Measurements from ENCODE around the gene EIF3I. TPM values are rescaled to one million over a fixed set of nuclear protein-coding genes. Genes with fewer than 3 reads are reported as not detected.

EIF3I gene
- total and polyA plus RNA-seq, 7 experiments from 2014 or later = 82.6 to 189 (median 122) TPM

Other genes starting within 250 kb of the EIF3I start
- 100 to 1,000 TPM in 3 of 5 experiments, 10 to 100 TPM in 2; 89.2 to 162 (median 125) TPM for gene KHDRBS1, start 208.5 kb upstream of the EIF3I start, total RNA-seq
- 100 to 1,000 TPM; 108 to 116 TPM for gene KHDRBS1, start 208.5 kb upstream of the EIF3I start, polyA plus RNA-seq
- 10 to 100 TPM; 11.4 to 35.9 (median 26.4) TPM for gene TMEM39B, start 149.5 kb upstream of the EIF3I start, total RNA-seq
- gene TMEM39B, start 149.5 kb upstream of the EIF3I start, polyA plus RNA-seq = 1 to 10 TPM; 2.7 to 4.9 TPM
- gene KPNA6, start 114.4 kb upstream of the EIF3I start, total RNA-seq = 10 to 100 TPM; 47.4 to 63.7 (median 51.6) TPM
- gene KPNA6, start 114.4 kb upstream of the EIF3I start, polyA plus RNA-seq = 10 to 100 TPM; 19.5 to 26.8 TPM
- gene TXLNA, start 42.7 kb upstream of the EIF3I start, total RNA-seq = 10 to 100 TPM; 16.7 to 83.3 (median 36.3) TPM
- gene TXLNA, start 42.7 kb upstream of the EIF3I start, polyA plus RNA-seq = 10 to 100 TPM; 20.4 to 31.4 TPM
- 10 to 100 TPM in 1 of 5 experiments, 1 to 10 TPM in 4; 6.2 to 39.0 (median 8.7) TPM for gene CCDC28B, start 21.8 kb upstream of the EIF3I start, total RNA-seq
- 10 to 100 TPM; 11.7 to 16.1 TPM for gene CCDC28B, start 21.8 kb upstream of the EIF3I start, polyA plus RNA-seq
- 1 to 10 TPM; 2.3 to 4.6 (median 2.5) TPM for gene IQCC, start 16.7 kb upstream of the EIF3I start, total RNA-seq
- 1 to 10 TPM; 1.8 to 3.0 TPM for gene IQCC, start 16.7 kb upstream of the EIF3I start, polyA plus RNA-seq
- gene DCDC2B, start 13.3 kb upstream of the EIF3I start, total RNA-seq = not detected
- gene DCDC2B, start 13.3 kb upstream of the EIF3I start, polyA plus RNA-seq = under 1 TPM in 1 of 2 donors, not detected in 1; 0.25 TPM
- 10 to 100 TPM; 15.9 to 29.6 (median 21.4) TPM for gene TMEM234, start 54 bp upstream of the EIF3I start, total RNA-seq
- 1 to 10 TPM; 5.9 to 6.1 TPM for gene TMEM234, start 54 bp upstream of the EIF3I start, polyA plus RNA-seq
- 1 to 10 TPM in 3 of 5 experiments, under 1 TPM in 2; 0.48 to 2.0 (median 1.4) TPM for gene FAM167B, start 24.8 kb downstream of the EIF3I start, total RNA-seq
- gene FAM167B, start 24.8 kb downstream of the EIF3I start, polyA plus RNA-seq = not detected
- gene LCK, start 28.9 kb downstream of the EIF3I start, total RNA-seq = 100 to 1,000 TPM; 245 to 509 (median 469) TPM
- gene LCK, start 28.9 kb downstream of the EIF3I start, polyA plus RNA-seq = 1,000 to 10,000 TPM in 1 of 2 donors, 100 to 1,000 TPM in 1; 897 to 1,109 TPM
- 100 to 1,000 TPM in 4 of 5 experiments, 10 to 100 TPM in 1; 81.8 to 205 (median 174) TPM for gene HDAC1, start 69.7 kb downstream of the EIF3I start, total RNA-seq
- gene HDAC1, start 69.7 kb downstream of the EIF3I start, polyA plus RNA-seq = 100 to 1,000 TPM; 170 to 209 TPM
- gene MARCKSL1, start 113.8 kb downstream of the EIF3I start, total RNA-seq = 10 to 100 TPM; 22.2 to 70.2 (median 41.7) TPM
- gene MARCKSL1, start 113.8 kb downstream of the EIF3I start, polyA plus RNA-seq = 100 to 1,000 TPM; 175 to 222 TPM
- gene FAM229A, start 140.1 kb downstream of the EIF3I start, total RNA-seq = 10 to 100 TPM; 11.9 to 37.6 (median 27.7) TPM
- gene FAM229A, start 140.1 kb downstream of the EIF3I start, polyA plus RNA-seq = 1 to 10 TPM in 1 of 2 donors, under 1 TPM in 1; 0.32 to 2.5 TPM
- 1 to 10 TPM in 4 of 5 experiments, under 1 TPM in 1; 0.77 to 7.2 (median 2.7) TPM for gene TSSK3, start 140.1 kb downstream of the EIF3I start, total RNA-seq
- gene TSSK3, start 140.1 kb downstream of the EIF3I start, polyA plus RNA-seq = 1 to 10 TPM in 1 of 2 donors, under 1 TPM in 1; 0.50 to 3.2 TPM
- gene BSDC1, start 172.0 kb downstream of the EIF3I start, total RNA-seq = 100 to 1,000 TPM in 4 of 5 experiments, 10 to 100 TPM in 1; 51.7 to 186 (median 121) TPM
- 10 to 100 TPM; 37.6 to 54.9 TPM for gene BSDC1, start 172.0 kb downstream of the EIF3I start, polyA plus RNA-seq
- under 1 TPM in 1 of 5 experiments, not detected in 4; 0.02 TPM for gene ZBTB8B, start 242.7 kb downstream of the EIF3I start, total RNA-seq
- not detected for gene ZBTB8B, start 242.7 kb downstream of the EIF3I start, polyA plus RNA-seq

All from naive thymus-derived CD4-positive, alpha-beta T cell (primary cell).